ENCODE results near the gene SFPQ.

DNA sequence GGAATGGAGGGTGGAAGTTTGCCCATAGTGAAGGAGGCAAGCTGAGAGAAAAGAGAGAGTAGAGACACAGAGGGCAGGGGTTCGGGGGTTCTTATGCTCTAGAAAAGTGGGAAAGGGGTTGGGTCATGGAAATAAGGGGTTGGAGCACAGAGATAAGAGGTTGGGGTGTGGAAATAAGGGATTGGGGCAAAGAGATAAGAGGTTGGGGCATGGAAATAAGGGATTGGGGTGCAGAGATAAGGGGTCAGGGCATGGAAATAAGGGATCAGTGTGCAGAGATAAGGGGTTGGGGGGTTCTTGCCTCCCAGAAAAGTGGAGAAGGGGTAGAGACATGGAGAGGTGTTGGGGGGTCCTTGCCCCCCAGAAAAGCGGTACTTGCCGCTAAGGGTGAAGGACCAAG, 56.2 kb downstream of the SFPQ start:
- TF ChIP-seq CEBPB (IDR thresholded peaks at IDR 0.05; ENCODE audit: low read depth, low read length) (no peak), CTCF (IDR thresholded peaks at IDR 0.05; ENCODE audit: control extremely low read depth in 1 of 3, insufficient read depth in 1 of 3, low read depth in 1 of 3, low read length in 3 of 3) (no peak), TCF12 (IDR thresholded peaks at IDR 0.05; ENCODE audit: low read depth, low read length) (no peak), TAF7 (optimal IDR thresholded peaks at IDR 0.05; ENCODE audit: borderline replicate concordance, low read depth, low read length) (no peak), POLR2AphosphoS5 (IDR thresholded peaks at IDR 0.05; ENCODE audit: low read depth, low read length) (no peak), SP1 (IDR thresholded peaks at IDR 0.05; ENCODE audit: low read depth, low read length) (no peak), POLR2A (IDR thresholded peaks at IDR 0.05; ENCODE audit: control extremely low read depth in 1 of 2, low read depth in 2 of 2, low read length in 2 of 2) (no peak), GTF2F1 (IDR thresholded peaks at IDR 0.05; ENCODE audit: borderline replicate concordance, low read depth, low read length) (no peak), PHF8 (conservative IDR thresholded peaks at IDR 0.05; ENCODE audit: low read depth, low read length) (no peak), TAF1 (IDR thresholded peaks at IDR 0.05; ENCODE audit: low read depth, low read length) (no peak), MAFK (IDR thresholded peaks at IDR 0.05; ENCODE audit: low read depth, low read length) (no peak), EP300 (IDR thresholded peaks at IDR 0.05; ENCODE audit: borderline replicate concordance in 1 of 2, low read depth in 2 of 2, low read length in 2 of 2) (no peak), SUZ12 (IDR thresholded peaks at IDR 0.05; ENCODE audit: low read length) (no peak), CHD2 (IDR thresholded peaks at IDR 0.05; ENCODE audit: low read length) (no peak)
